GM18519 (cell line): Measurements from ENCODE around the gene EXOC1.

Experiments
- ATAC-seq: cut with Tn5 transposase; IDR thresholded peaks from one replicate; pipeline ENCODE4 v1.9.1; 2021; ENCODE audit warnings: mild to moderate bottlenecking, moderate library complexity; ENCODE audit not compliant: unreplicated experiment, low FRiP score

Gene EXOC1

GRCh38 chr4:55947254-55947882, 93.9 kb downstream of the EXOC1 start:
- peak; percentile 35 for ATAC-seq

DNA sequence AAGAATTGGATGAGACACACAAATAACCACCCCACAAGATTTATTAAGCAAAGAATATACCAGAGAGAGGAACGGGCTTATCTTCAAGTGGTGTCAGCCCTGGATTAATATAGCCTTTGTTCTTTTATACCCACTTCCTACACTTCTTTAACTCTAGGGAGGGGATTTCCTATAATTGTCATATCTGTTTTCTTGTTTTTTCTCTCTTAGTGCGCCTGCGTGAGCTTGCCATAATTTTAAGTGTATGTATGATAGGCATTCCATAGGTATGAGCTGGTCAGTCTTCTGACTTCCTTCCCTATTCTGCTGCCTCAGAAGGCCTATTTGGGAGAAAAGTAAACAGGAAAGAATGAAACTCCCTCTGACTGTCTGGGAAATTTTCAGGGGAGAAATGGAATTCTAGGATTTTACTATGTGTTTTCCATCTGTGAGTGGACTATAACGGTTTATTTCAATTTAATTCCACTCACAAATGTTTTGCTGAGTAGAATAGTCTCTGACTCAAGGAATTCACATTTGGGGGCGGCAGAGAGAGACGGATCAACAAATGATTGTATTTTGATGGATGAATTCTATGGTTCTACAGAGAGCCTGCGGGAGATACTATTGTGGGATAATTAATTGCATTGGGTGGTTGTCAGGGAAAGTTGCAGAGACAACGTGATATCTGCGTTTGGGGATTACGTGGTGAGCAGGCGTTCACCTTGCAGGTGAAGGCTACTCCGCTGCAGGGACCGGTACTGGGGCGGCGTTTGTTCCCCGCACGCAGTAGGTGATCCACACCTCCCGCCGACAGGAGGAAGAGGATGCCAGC, 94.7 kb downstream of the EXOC1 start:
- no peak for ATAC-seq

DNA sequence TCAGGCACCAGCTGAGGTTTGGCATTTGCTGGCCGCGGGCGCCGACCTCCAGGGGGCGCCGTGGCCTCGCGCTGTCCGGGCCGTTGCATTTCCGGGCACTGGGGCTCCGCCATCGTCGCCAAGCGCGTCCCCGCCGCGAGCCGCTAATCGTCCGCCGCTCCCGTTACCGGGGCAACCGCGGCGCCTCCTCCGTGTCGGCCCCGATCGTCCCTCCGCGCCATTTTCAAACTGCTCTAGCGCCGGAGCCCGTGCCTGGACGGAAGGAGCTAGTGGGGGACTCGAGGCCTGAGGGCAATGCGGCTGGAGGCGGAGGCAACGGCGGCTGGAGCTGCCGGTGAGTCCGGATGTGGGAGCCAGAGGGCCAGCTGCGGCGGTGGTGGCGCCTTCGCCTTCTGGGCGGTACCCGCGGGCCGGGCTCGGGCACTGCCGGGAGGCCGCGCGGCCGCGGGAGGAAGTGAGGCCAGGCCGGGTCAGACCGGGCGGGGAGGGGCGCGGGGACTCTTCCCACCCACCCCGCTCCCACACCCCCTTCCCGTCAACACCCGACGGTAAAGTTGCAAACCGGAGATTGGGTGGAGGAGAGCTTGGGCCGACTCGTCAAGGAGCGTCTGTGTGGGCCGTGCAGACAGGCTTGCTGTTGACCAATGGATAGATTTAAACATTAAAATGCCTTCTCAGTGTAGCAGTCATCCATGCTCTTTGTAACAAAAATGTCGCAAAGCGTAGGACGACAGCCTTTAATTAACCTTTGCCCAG, 95.5 kb downstream of the EXOC1 start, which contains the start of gene CEP135:
Gene CEP135, plus strand, starts transcription at position 220 of the 756 bp plus-strand sequence. CDS start 3,186 bp downstream, outside the sequence.
- peak; percentile 56 for ATAC-seq

DNA sequence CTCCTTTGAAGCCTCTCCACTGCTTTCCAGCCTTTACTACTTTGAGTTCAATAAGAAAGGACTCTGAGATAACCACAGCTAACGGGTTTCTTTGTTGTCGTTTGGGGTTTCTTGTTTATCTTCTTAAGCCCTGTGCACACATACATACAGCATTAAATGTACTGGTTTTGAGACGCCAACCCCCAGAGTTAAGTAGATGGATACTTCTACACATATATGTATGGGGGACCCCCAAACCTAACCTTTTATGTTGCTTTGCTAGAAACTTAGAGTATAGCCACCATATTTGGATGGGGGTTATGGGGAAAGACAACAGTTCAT, 96.0 kb downstream of the EXOC1 start:
- no peak for ATAC-seq

DNA sequence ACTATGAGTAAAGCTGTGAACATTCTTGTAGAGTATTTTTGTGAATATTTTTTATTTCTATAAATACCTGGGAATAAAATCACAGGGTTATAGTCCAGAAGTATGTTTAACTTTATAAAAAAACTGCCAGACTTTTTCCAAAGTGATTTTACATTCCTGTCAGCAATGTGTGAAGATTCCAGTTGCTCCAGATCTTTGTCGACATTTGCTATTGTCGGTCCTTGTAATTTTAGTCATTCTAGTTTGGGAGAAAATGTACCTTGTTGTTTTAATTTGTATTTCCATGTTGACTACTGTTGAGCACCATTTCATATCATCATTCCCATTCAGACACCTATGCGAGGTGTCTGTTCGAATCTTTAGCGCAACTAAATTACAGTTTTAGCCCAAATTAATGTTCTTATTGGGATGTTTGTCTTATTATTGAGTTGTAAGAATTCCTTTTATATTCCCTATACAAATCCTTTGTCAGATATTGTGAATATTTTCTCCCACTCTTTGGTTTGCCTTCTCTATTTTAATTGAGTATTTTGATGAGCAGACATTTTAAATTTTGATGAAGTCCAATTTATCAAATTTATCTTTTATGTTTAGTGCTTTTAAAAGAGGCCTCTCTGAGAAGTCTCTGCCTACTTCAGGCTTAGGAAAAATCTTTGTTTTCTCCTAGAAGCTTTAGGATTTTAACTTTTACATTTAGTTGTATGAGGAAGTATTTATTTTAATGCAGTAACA, 97.9 kb downstream of the EXOC1 start:
- no peak for ATAC-seq
